Kasumi-1 (cell line): ENCODE results near the gene LPP.
A peak's percentile ranks its signal among the peaks of the same experiment; 100 is the strongest.

ENCODE experiments used
- DNase-seq, 2 experiments: peaks; one replicate each; lab custom pipeline; 2025; lab: John Stamatoyannopoulos, UW

The LPP gene

GRCh38 chr3:188473045-188473444 is 319.1 kb downstream of the LPP start:
- DNase-seq: no peak

- no peak for DNase-seq
Observed at GRCh38 chr3:188473591-188474288, 319.8 kb downstream of the LPP start.

- no peak for DNase-seq
Observed at GRCh38 chr3:188476935-188477334, 323.0 kb downstream of the LPP start.

GRCh38 chr3:188480011-188480410 is 326.1 kb downstream of the LPP start:
- DNase-seq: no peak

GRCh38 chr3:188482929-188483328 is 329.0 kb downstream of the LPP start:
- DNase-seq: no peak

- no peak for DNase-seq
Observed at GRCh38 chr3:188486126-188486525, 332.2 kb downstream of the LPP start.

- no peak for DNase-seq
Observed at GRCh38 chr3:188486952-188487351, 333.0 kb downstream of the LPP start.

- no peak for DNase-seq
Observed at GRCh38 chr3:188487652-188488051, 333.7 kb downstream of the LPP start.

- DNase-seq: no peak
Observed at GRCh38 chr3:188488801-188489200, 334.8 kb downstream of the LPP start.

GRCh38 chr3:188489639-188490405 is 335.9 kb downstream of the LPP start:
- DNase-seq: peak; percentile 11 to 25

- no peak for DNase-seq
Observed at GRCh38 chr3:188490416-188490815, 336.5 kb downstream of the LPP start.

GRCh38 chr3:188491276-188491687 is 337.3 kb downstream of the LPP start:
- DNase-seq: no peak

- no peak for DNase-seq
Observed at GRCh38 chr3:188496390-188496789, 342.4 kb downstream of the LPP start.

- no peak for DNase-seq
Observed at GRCh38 chr3:188497021-188497420, 343.1 kb downstream of the LPP start.

GRCh38 chr3:188503647-188504046 is 349.7 kb downstream of the LPP start:
- no peak for DNase-seq

GRCh38 chr3:188505151-188505550 is 351.2 kb downstream of the LPP start:
- DNase-seq: no peak

GRCh38 chr3:188505911-188506310 is 352.0 kb downstream of the LPP start:
- DNase-seq: no peak

- no peak for DNase-seq
Observed at GRCh38 chr3:188506446-188506845, 352.5 kb downstream of the LPP start.

- DNase-seq: peak; percentile 88 to 89
Observed at GRCh38 chr3:188507244-188507720, 353.3 kb downstream of the LPP start.

- no peak for DNase-seq
Observed at GRCh38 chr3:188508454-188508853, 354.5 kb downstream of the LPP start.

- no peak for DNase-seq
Observed at GRCh38 chr3:188509316-188509715, 355.4 kb downstream of the LPP start.

GRCh38 chr3:188510366-188510765 is 356.4 kb downstream of the LPP start:
- no peak for DNase-seq

- no peak for DNase-seq
Observed at GRCh38 chr3:188513662-188514328, 359.8 kb downstream of the LPP start.
